ENCODE data around the gene FAM120A.

Gene FAM120A

DNA sequence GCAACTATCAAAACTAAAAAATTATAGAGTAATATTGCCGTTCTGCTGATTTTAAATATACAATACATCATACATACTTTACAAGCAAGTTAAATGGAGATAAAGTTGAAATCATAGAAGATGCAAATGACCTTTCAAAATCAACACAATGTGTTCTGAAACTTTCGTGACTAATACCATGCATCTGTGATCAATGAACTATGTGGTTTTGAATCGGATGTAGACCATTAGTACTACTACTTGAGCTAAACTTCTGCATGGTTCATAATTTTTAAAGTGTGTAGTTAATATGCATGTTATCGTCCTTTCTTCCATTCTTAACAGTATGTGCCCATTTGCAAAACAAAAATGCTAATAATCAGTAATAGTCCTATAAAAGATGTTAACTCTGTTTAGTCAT, 113.6 kb downstream of the FAM120A start:
- DNase-seq: no peak

DNA sequence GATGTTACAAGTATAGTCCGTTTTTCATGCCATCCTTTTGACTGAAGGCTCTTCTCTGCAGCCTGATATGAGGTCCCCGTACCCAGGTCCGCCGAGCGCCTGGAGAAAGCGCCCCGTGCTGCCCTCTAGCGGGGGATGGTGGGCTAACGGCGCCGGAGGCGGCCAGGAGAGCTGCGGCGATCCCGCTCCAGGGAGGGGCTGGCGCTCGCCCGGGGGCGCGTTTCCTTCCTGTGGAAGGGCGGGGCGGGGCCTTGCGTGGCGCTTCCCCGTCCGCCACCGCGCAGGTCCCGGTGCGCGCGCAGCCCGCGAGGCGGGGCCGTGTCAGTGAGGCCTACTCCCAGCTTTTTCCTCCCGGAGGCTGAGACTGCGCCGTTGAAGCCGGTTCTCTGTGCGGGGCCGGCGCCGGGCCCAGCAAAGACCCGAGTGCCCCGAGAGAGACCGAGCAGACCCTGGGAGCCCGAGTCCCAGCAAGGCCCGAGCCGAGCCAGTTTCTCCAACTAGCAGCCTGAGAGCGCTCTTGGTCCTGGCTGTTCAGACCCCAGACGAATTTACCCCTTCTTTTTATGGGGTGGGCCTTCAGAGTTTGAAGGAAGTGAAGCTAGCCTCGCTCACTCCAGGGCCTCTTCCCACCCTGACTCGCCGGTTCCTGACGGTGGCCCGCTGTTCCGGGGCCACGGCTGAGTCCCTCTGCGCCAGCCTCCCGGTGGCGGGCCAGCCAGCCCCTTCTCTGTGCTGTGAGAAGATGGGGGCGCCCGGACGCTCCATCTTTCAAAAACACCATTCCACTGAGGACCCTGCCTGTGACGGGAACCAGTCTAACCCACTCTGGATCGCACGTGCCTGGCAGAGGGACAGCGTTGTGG, 115.2 kb downstream of the FAM120A start:
- DNase-seq: peak; percentile 99

DNA sequence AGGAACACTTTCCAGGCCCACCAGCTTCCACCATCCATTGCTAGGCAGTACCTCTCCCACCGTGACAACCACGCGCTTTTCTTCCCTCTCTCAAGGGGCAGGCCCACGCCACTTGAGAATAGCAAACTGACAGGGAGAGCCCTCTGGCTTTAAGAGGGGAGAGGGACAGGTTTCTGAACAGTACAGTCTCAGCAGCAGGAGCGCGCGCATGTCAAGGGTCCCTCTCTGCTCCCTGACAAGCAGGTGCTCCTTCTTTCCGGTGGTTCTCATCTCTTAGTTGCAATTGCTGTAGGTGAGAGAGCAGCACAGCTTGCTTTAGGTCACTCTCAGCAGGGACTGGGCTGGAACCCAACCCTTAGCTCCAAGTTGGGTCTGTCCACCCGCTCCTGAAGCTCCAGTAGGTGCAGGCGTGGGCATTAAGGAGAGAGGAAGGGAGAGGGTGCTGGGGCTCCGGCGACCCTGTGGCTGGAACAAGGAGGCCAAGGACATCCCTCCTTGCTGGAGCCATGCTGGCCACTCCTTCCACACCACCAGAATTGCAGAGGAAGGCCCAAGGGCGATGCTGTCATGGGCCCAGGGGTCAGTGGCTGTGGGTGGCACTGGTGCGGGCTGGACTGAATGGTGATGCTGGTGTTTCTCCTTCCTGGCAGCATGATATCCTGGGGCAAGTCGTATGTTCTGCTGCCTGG, 115.9 kb downstream of the FAM120A start:
- DNase-seq: no peak

- no peak for DNase-seq
These were observed 116.7 kb downstream of the FAM120A start for GRCh38 chr9:93568169-93568568.

DNA sequence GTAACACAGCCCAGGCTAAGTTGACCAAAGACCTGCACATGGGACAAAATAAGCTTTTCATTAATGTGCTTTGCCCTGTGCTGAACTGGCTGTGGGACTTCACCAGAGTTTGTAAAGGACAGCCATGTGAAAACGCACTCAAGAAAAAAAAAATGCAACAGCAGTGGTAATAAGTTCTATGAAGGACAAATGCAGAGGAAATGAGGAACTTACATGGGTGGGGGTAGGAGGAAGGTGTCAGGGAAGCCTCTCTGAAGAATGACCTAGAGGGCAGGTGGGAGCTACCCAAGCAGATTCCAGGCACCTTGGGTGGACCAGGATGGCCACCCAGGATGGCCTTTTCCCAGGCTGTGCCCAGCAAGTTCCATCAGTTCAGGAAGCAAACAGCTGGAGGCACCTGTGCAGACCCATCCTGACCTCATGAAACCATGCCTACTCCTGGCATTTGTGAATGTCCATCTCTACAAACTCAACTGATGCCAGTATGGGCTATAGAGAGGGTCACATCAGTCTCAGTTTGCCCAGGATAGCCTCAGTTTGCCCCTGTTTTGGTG, 118.2 kb downstream of the FAM120A start:
- no peak for DNase-seq

GRCh38 chr9:93572221-93572620, 120.7 kb downstream of the FAM120A start:
- no peak for DNase-seq

- DNase-seq: no peak
These were observed 121.4 kb downstream of the FAM120A start for GRCh38 chr9:93572636-93573515.

DNA sequence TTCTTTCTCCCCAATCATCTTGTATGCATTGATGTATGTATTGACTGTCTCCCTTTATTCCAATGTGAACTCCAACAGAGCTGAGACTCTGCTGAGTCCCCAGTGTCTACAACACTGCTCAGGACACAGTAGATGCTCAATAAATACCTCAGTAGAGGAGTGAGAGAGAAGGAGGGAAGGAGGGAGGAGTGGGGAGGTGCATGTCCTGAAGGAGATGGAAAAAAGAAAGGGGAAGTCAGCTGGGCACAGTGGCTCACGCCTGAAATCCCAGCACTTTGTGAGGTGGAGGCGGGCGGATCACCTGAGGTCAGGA, 122.0 kb downstream of the FAM120A start:
- no peak for DNase-seq

- no peak for DNase-seq
These were observed 122.8 kb downstream of the FAM120A start for GRCh38 chr9:93574091-93574899.

- no peak for DNase-seq
These were observed 123.7 kb downstream of the FAM120A start for GRCh38 chr9:93574900-93575795.

DNA sequence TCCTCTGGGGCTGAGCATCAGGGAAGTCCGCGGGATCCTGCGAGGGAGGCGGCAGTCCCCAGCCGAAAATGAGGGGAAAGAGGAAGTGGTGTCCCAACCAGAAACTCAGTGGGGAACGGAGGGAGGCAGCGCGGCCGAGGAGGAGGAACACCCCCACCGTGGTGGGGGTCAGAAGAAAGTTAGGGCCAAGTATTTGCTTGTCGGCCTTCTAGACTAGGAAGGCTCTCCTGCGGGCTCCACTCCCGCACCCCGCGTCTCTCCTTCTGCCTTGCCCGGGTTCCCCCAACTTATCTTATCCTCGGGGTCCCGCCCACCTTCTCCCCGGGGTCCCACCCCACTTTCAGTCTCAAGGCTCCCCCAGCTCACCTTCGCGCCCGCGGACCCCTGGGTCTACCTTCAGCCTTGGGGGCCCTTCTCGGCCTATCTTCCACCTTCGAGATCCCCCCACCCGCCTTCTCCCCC, 124.3 kb downstream of the FAM120A start:
- DNase-seq: peak; percentile 45

GRCh38 chr9:93576258-93577077, 125.0 kb downstream of the FAM120A start, which contains the start of gene PHF2:
Gene PHF2 (plus strand): TSS chr9:93576584. CDS start chr9:93576774, 190 bp downstream.
- DNase-seq: peak; percentile 11

- DNase-seq: no peak
These were observed 125.8 kb downstream of the FAM120A start for GRCh38 chr9:93577078-93577974.

DNA sequence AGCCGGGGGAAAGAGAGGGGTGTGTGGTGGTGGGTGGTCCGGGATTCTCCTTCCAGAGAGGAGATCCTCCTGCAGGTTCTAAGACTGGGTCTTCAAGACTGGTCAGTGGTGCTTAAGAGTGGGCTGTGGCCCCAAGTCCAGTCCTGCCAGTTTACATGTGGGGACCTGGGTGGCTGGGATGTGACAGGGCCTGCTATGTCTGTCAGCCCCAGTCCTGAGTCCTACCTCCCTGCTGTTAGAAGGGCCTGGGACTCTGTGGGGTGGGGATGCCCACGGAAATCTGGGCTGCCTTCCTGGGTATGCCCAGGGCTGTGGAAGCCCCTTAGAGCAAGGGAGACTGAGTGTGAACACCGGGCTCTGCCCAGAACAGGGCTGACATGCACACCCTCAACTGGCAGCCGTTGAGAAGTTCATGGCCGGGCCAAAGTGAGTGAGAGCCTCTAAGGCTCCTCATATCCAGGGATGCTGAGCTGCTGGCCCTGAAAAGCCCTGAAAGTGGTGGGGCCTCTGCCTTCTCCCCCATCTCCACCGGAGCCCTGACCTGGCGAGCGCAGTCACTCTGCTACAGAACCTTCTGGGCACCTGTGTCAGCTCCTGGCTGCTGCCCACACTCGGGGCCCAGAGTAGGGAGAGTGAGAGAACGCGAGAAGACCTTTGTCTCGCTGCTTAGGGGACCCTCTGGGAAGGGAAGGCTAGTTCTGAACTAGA, 126.6 kb downstream of the FAM120A start:
- DNase-seq: no peak

- no peak for DNase-seq
These were observed 127.4 kb downstream of the FAM120A start for GRCh38 chr9:93578844-93579243.

- DNase-seq: no peak
These were observed 128.4 kb downstream of the FAM120A start for GRCh38 chr9:93579711-93580516.

- no peak for DNase-seq
These were observed 129.3 kb downstream of the FAM120A start for GRCh38 chr9:93580654-93581380.

Measured in activated T-cell treated with anti-CD3 and anti-CD28 coated beads for 4 hours (primary cell).